DLD1 (cell line): ENCODE measurements around the gene FSTL4.

ENCODE experiments used
- in situ Hi-C: cut with HindIII; loops from 2 replicates; pipeline ENCODE4 v1.10.0; 2017; ENCODE audit warnings: low sequenced_read_pairs

The FSTL4 gene

GRCh38 chr5:133373121-133373870 lies 239.0 kb downstream of the FSTL4 start:
- in situ Hi-C loops, result no loop called here

GRCh38 chr5:133372293-133372937 lies 239.9 kb downstream of the FSTL4 start:
- in situ Hi-C loops, result no loop called here

DNA sequence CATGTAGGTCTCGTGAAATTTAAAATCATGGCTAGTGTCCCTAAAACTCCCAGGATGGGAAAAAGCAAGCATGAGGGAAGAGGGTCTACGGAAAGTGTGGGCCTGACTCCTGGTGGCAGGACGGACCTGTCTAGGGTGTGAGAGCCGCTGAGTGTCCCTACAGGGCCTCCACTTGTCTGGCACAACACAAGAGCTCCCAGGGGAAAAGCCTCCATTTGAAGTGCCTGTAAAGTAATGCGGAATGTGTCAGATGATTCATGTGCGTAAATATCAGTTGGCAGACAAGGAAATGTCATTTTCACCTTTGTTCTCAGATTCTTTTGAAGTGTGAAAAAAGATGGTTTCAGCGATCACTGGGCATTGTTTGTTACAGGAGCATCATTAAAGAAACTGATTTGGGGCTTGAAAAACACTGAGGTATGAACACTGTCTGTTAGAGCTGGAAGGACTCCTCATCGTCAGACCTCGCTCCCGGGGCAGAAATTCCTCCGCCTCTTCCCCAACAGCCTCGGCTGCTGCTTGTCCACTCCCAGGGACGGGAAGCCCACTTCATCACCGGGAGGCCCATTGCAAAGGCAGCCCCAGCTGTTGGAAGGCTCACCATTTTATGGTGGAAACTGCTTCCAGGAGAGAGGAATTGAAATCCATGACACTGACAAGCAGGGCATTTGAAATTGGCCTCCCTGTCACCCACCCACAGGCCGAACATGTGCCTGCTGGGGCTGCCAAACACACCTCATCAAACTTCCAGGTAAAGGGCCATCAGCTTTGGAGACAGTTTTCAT lies 240.8 kb downstream of the FSTL4 start:
- in situ Hi-C loops, result no loop called here

DNA sequence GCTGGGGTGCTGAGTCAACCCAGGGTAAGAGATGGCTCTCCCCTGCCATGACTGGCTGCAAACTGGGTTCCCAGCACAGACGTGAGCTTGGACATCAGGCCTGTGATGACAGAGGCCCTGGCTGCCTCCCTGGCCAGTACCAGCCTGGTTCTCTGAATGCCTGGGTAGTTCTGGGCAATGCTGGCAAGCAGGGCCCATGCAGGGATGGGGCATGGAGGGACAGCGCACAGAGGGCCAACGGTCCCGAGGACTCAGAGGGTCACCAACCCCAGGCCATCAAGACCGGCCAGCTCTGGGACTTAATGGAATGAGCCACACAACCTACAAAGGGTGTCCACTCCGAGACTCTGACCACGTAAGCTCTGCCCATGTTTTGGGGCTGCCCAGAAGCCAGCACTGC lies 241.4 kb downstream of the FSTL4 start:
- in situ Hi-C loops, result no loop called here

- in situ Hi-C loops, result no loop called here
Measured at GRCh38 chr5:133370036-133370831, 242.1 kb downstream of the FSTL4 start.

DNA sequence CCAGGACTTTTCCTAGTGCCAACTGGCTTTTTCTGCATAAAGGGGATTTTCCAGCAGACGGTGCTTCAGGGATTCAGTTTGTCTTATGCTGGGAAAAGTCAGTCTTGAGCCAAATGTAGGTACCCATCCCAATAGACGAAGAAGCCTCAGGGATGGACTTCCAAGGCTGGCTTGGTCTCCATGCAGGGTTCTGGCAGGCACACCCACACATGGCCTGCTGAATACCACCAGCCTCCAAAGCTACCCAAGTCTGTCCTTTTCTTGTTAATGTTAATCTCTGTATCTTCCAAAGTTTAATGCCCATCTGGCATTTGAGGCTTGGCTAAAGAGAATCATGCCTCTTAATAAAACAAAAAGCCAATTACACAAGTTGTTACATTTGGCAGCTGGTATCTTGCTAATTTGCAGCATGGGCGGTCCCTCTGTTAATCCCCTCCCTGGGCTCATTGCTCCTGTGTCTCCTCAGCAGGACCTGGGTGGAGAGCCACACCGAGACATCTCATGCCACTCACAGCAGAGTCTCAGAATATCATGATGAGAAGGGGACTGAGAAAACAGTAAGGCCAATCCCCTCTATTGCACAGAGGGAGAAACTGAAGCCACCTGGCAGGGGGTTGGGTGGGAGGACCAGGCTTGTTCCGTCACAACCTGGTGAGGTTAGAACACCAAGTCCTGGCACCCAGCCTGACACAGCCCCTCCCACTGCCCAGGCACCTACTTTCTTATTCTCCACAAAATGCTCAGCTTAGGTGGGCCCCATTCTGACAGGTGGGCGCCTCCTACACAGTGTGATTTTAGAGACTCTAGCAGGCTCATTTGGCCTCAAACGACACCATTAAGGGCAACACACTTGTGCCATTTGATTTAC lies 243.2 kb downstream of the FSTL4 start:
- in situ Hi-C loops, result no loop called here

- in situ Hi-C loops, result no loop called here
Measured at GRCh38 chr5:133367984-133368383, 244.4 kb downstream of the FSTL4 start.

GRCh38 chr5:133367071-133367786 lies 245.1 kb downstream of the FSTL4 start:
- in situ Hi-C loops, result no loop called here

GRCh38 chr5:133366438-133366837 lies 245.9 kb downstream of the FSTL4 start:
- in situ Hi-C loops, result no loop called here

DNA sequence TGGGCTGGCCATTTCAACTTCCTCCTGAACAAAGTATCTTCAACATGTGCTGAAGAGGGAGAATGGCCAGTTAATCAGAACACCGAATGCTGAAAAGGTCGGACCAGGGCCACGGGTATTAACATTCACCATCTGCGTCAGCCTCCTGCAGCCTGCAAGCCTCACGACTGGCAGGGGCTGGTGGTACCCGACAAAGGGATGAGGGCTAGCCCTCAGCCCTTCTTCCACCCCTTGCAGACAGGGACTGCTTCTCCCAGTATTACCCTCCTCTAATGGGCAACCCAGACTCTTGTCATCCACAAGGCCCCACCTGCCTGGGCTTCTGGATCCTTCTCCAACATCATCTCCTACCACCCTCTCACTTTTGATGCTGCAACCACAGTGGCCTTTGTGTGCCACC lies 246.6 kb downstream of the FSTL4 start:
- in situ Hi-C loops, result no loop called here

- in situ Hi-C loops, result no loop called here
Measured at GRCh38 chr5:133364936-133365707, 247.2 kb downstream of the FSTL4 start.

- in situ Hi-C loops, result no loop called here
Measured at GRCh38 chr5:133363807-133364587, 248.3 kb downstream of the FSTL4 start.

- in situ Hi-C loops, result no loop called here
Measured at GRCh38 chr5:133362438-133362837, 249.9 kb downstream of the FSTL4 start.

- in situ Hi-C loops, result no loop called here
Measured at GRCh38 chr5:133361922-133362321, 250.4 kb downstream of the FSTL4 start.

- in situ Hi-C loops, result no loop called here
Measured at GRCh38 chr5:133360693-133361472, 251.5 kb downstream of the FSTL4 start.

DNA sequence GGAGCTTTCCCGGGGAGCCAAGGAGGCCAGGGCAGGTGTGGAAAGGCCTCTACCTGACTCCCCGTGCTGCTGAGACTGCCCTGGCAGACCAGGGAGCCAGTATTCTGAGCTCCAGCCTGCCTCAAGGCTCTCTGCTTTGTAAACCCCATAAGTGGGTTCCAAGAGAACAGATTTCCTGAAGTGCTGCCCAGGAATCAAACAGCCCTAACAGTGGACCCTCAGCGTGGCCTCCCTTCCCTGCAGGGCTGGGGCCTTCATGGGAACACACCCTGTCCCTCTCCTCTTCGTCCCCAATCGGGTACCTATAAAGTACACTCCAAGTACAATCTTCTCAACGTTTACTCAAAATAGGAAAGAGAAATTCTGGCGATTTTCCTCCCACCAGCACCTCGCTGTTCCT lies 252.5 kb downstream of the FSTL4 start:
- in situ Hi-C loops, result no loop called here

GRCh38 chr5:133358271-133358670 lies 254.1 kb downstream of the FSTL4 start:
- in situ Hi-C loops, result no loop called here
